ENCODE results near the gene MED22.
"Not testable (repeated sequence)": the region's sequence is repeated elsewhere in the genome, so short reads cannot be mapped to it uniquely, and the experiment has no call there.

MED22 gene

DNA sequence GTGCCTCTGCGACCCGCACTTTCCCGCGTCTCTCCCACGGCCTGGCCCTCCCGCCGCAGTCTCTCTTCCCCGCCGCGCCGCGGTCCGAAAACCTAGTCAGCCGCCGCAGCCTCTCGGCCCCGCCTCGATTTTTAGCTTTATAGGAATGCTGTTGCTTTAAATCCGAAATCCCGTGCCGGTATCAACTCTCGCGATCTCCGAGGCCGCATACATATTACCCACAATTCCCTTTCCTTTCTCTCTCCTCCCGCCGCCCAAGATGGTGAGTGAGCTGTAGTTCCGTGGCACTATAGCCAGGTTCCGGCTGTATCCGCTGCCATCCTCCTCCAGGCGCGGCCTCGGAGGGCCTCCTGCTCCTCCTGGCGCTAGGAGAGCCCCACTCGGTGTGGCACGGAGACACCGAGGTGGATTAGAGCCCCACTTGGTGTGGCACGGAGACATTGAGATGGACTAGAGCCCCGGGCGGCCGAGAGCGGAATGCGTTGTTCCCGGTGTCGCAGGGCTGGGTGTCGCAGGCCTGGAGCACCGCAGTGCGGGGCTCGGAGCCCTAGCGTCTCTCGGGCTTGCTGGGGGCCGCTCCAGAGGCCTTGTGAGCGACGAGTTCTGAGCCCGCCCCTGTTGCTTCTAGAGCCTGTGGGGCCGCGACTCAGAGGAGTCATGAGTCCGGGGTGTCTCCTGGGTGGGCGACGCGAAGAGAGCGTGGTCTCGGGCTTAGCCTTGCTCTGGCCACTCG lies at the start of gene MED22, which contains the start of gene RPL7A:
Gene MED22 (minus strand): TSS at position 147 of the 733 bp plus-strand sequence. CDS start 1,469 bp downstream, outside the sequence.
Gene RPL7A (plus strand): TSS at position 234 of the 733 bp plus-strand sequence. CDS start 26 bp downstream, at position 260.
- peak within 1 kb of the TSS; percentile 97 for H3K4me3 Mint-ChIP-seq
- DNase-seq: peak; percentile 93
- H3K27ac Mint-ChIP-seq: peak within 1 kb of the TSS; percentile 100
- H3K36me3 Mint-ChIP-seq (ENCODE audit: low read depth): peaks cover 60% of the 10 kb centered on the region
- no peaks in the 10 kb centered on the region for H3K9me3 Mint-ChIP-seq
- H3K4me1 Mint-ChIP-seq: peaks cover 37% of the 10 kb centered on the region
- TF ChIP-seq, protein P1, sequence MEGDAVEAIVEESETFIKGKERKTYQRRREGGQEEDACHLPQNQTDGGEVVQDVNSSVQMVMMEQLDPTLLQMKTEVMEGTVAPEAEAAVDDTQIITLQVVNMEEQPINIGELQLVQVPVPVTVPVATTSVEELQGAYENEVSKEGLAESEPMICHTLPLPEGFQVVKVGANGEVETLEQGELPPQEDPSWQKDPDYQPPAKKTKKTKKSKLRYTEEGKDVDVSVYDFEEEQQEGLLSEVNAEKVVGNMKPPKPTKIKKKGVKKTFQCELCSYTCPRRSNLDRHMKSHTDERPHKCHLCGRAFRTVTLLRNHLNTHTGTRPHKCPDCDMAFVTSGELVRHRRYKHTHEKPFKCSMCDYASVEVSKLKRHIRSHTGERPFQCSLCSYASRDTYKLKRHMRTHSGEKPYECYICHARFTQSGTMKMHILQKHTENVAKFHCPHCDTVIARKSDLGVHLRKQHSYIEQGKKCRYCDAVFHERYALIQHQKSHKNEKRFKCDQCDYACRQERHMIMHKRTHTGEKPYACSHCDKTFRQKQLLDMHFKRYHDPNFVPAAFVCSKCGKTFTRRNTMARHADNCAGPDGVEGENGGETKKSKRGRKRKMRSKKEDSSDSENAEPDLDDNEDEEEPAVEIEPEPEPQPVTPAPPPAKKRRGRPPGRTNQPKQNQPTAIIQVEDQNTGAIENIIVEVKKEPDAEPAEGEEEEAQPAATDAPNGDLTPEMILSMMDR (IDR thresholded peaks at IDR 0.05): no peak
- H3K27me3 Mint-ChIP-seq (ENCODE audit: low read depth, poor library complexity): no peaks in the 10 kb centered on the region

DNA sequence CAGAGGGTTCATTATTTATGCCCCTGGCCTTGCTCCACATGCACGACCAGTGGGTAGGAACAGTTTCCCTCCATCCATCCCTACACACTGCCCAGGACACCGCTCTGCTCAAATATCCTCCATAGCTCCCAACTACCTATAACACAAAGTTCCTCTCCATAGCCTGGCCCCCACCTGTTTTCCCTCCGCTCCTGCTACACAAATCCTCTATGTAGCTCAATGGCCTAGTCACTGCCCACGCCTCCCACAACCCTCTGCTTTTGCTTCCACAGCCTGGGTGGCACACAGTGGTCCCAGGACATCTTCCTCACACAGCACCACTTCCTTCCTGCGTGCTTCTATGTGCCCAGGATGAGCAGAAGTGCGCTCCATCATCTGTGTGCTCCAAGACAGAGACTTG lies 49.4 kb upstream of the MED22 start:
- H3K4me1 Mint-ChIP-seq: peaks cover 20% of the 10 kb centered on the region
- peaks cover 1% of the 10 kb centered on the region for H3K9me3 Mint-ChIP-seq
- H3K4me3 Mint-ChIP-seq: no peak overlapping the region
- H3K36me3 Mint-ChIP-seq (ENCODE audit: low read depth): no peaks in the 10 kb centered on the region
- H3K27ac Mint-ChIP-seq: no peak overlapping the region
- H3K27me3 Mint-ChIP-seq (ENCODE audit: low read depth, poor library complexity): peaks cover 8% of the 10 kb centered on the region
- DNase-seq: no peak
- TF ChIP-seq, protein P1 (IDR thresholded peaks at IDR 0.05): no peak

DNA sequence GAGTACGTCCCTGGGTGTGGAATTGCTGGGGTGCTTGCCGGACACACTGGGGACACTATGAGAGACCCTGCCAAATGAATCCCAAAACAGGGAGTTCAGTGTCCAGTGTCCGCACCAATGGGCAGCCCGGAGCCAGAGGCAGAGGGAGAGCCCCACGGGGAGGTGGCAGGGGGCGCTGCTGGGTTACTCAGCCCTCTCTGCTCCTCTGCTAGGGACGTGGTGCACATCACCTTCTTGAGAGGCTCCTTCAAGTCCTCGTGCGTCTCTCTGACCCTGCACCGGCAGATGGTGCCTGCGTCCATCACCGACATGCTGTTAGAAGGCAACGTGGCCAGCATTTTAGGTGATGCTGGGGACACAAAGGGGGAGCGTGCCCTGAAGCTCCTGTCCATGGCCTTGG lies 49.0 kb upstream of the MED22 start:
- H3K27ac Mint-ChIP-seq: no peak overlapping the region
- H3K4me3 Mint-ChIP-seq: no peak overlapping the region
- no peaks in the 10 kb centered on the region for H3K36me3 Mint-ChIP-seq (ENCODE audit: low read depth)
- TF ChIP-seq, protein P1 (IDR thresholded peaks at IDR 0.05): peak; percentile 38
- H3K9me3 Mint-ChIP-seq: peaks cover 4% of the 10 kb centered on the region
- H3K27me3 Mint-ChIP-seq (ENCODE audit: low read depth, poor library complexity): peaks cover 12% of the 10 kb centered on the region
- DNase-seq: peak; percentile 61
- peaks cover 20% of the 10 kb centered on the region for H3K4me1 Mint-ChIP-seq

DNA sequence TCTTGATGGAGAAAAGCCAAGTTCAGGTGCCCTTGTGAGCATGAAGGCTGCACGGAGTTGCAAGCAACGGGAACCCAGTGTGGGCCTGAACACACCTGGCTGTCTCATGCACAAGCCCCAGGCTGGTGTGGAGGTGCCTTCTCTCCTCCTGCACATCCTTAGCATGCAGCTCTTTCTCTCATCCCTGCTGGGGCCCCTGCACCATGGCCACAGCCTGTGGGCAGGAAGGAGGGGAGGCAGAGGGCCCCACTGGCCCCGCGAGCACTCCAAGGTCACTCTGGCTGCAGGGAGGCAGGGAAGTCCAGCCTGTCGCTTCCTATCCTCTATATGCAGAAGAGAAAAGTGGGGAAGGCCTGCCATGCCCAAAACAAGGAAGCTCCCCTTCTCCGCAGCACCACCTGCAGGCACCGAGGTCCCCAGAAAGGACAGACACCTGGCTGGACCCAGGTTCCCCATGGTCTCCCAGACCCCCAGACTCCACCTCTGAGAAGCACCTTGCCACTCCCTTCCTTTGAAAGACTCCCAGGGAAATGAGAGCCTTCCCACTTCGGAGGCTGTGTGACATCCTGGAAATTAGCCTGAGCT lies 46.8 kb upstream of the MED22 start:
- Mint-ChIP-seq H3K27me3 (ENCODE audit: low read depth, poor library complexity) (peaks cover 19% of the 10 kb centered on the region), H3K9me3 (peaks cover 19% of the 10 kb centered on the region), H3K36me3 (ENCODE audit: low read depth) (no peaks in the 10 kb centered on the region), H3K4me1 (peaks cover 20% of the 10 kb centered on the region), H3K4me3 (no peak overlapping the region), H3K27ac (no peak overlapping the region)
- DNase-seq: no peak
- TF ChIP-seq, protein P1 (IDR thresholded peaks at IDR 0.05): no peak

DNA sequence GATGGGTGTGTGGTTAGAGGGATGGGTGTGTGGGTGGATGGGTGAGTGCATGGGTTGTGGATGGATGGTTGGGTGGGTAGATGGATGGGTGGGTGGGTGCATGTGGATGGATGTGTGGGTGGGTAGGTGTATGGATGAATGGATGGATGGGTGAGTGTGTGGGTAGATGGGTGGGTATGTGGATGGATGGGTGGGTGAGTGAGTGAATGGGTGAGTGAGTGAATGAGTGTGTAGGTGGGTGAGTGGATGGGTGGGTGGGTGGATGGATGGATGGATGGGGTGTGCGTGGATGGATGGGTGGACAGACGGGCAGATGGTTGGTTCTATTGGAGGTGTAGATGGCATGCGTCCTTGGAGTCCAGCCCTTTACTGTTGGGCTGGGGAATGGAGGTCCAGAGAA lies 45.5 kb upstream of the MED22 start:
- TF ChIP-seq, protein P1 (IDR thresholded peaks at IDR 0.05): no peak
- Mint-ChIP-seq H3K36me3 (ENCODE audit: low read depth) (no peaks in the 10 kb centered on the region), H3K4me1 (peaks cover 20% of the 10 kb centered on the region), H3K27me3 (ENCODE audit: low read depth, poor library complexity) (peaks cover 26% of the 10 kb centered on the region), H3K9me3 (peaks cover 21% of the 10 kb centered on the region), H3K27ac (no peak overlapping the region), H3K4me3 (no peak overlapping the region)
- no peak for DNase-seq

DNA sequence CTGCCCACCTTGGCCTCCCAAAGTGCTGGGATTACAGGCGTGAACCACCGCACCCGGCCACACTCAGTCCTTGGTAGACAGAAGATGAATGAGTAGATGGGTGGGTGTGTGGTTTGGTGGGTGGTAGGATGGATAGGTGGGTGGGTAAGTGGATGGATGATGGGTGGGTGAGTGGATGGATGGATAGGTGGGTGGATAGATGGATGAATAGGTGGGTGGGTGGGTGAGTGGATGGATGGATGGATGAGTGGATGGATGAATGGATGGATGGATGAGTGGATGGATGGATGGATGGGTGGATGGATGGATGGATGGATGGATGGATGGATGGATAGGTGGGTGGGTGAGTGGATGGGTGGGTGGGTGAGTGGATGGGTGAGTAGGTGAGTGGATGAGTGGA lies 44.4 kb upstream of the MED22 start:
- not testable (repeated sequence) for H3K27ac Mint-ChIP-seq; H3K36me3 Mint-ChIP-seq (ENCODE audit: low read depth); DNase-seq; H3K4me3 Mint-ChIP-seq
- peaks cover 25% of the 10 kb centered on the region for H3K4me1 Mint-ChIP-seq
- H3K27me3 Mint-ChIP-seq (ENCODE audit: low read depth, poor library complexity): peaks cover 26% of the 10 kb centered on the region
- peaks cover 21% of the 10 kb centered on the region for H3K9me3 Mint-ChIP-seq

DNA sequence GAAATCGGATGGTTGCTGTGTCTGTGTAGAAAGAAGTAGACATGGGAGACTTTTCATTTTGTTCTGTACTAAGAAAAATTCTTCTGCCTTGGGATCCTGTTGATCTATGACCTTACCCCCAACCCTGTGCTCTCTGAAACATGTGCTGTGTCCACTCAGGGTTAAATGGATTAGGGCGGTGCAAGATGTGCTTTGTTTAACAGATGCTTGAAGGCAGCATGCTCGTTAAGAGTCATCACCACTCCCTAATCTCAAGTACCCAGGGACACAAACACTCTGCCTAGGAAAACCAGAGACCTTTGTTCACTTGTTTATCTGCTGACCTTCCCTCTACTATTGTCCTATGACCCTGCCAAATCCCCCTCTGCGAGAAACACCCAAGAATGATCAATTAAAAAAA lies 43.5 kb upstream of the MED22 start:
- Mint-ChIP-seq H3K4me1 (peaks cover 31% of the 10 kb centered on the region), H3K27me3 (ENCODE audit: low read depth, poor library complexity) (peaks cover 30% of the 10 kb centered on the region), H3K9me3 (peaks cover 21% of the 10 kb centered on the region)
- H3K4me3 Mint-ChIP-seq; DNase-seq; H3K27ac Mint-ChIP-seq; H3K36me3 Mint-ChIP-seq (ENCODE audit: low read depth): not testable (repeated sequence)

All from nephron progenitor cell (in vitro differentiated cells).